Endothelial cell of umbilical vein (primary cell): ENCODE measurements around the gene ACSM4.

Experiments used
- CTCF ChIP-seq, 2 donors: IDR thresholded peaks; 1 replicate in 1 of 2; 2 replicates in 1 of 2; pipeline ENCODE4 v1.5.1; 2011; ENCODE audit warnings: low read length in 2 of 2, mild to moderate bottlenecking in 2 of 2, moderate library complexity in 2 of 2, control low read depth in 1 of 2, inconsistent platforms in 1 of 2, low read depth in 1 of 2; ENCODE audit not compliant: insufficient read depth in 1 of 2; ENCODE audit errors: extremely low read depth in 1 of 2
- EZH2 ChIP-seq: IDR thresholded peaks from 2 replicates; pipeline ENCODE4 v1.6.1; 2012; ENCODE audit warnings: borderline replicate concordance, low read depth, mild to moderate bottlenecking, moderate library complexity, low read length, inconsistent platforms; ENCODE audit not compliant: severe bottlenecking
- FOS ChIP-seq: IDR thresholded peaks from 2 replicates; pipeline ENCODE4 v1.6.1; 2011; ENCODE audit warnings: mild to moderate bottlenecking, low read length, moderate library complexity, borderline replicate concordance; ENCODE audit not compliant: insufficient read depth
- GATA2 ChIP-seq: IDR thresholded peaks from 2 replicates; pipeline ENCODE4 v1.7.0; 2011; ENCODE audit warnings: low read depth, mild to moderate bottlenecking, moderate library complexity, mixed read lengths, low read length; ENCODE audit not compliant: insufficient read length, insufficient read depth
- JUN ChIP-seq: IDR thresholded peaks from 2 replicates; pipeline ENCODE4 v1.6.1; 2011; ENCODE audit warnings: borderline replicate concordance, low read depth; ENCODE audit not compliant: insufficient read length, insufficient read depth
- MAX ChIP-seq: IDR thresholded peaks from 2 replicates; pipeline ENCODE4 v1.6.1; 2011; ENCODE audit not compliant: insufficient read depth, insufficient read length
- POLR2A ChIP-seq: IDR thresholded peaks from 2 replicates; pipeline ENCODE4 v1.6.1; 2012; ENCODE audit warnings: low read depth, mild to moderate bottlenecking, control low read depth, low read length
- POLR2AphosphoS5 ChIP-seq: IDR thresholded peaks from 2 replicates; pipeline ENCODE4 v1.6.1; 2012; ENCODE audit warnings: low read depth, mild to moderate bottlenecking, control low read depth, low read length, moderate library complexity; ENCODE audit not compliant: insufficient read depth

- TF ChIP-seq POLR2A (no peak), FOS (no peak), CTCF (IDR thresholded peaks at IDR 0.05; ENCODE audit: extremely low read depth in 1 of 2, insufficient read depth in 1 of 2, low read depth in 1 of 2, low read length in 2 of 2) (no peak), POLR2AphosphoS5 (no peak), EZH2 (no peak), MAX (no peak), JUN (no peak), GATA2 (no peak)
These were observed 11.6 kb upstream of the ACSM4 start for GRCh38 chr12:7292300-7292699.
